G401 (cell line): ENCODE data around the gene OAT. TPM values are rescaled to one million over a fixed set of nuclear protein-coding genes. Genes with fewer than 3 reads are reported as not detected.

Source experiments
- total RNA-seq: library from RNA; depleted of rRNA; stranded (reverse); fragments of >200 nt; shearing (Covaris generic); gene quantifications from 2 replicates; pipeline ENCODE4 v1.2.3, GENCODE V29; 2014; rRNA removed

Gene OAT
- total RNA-seq, 1 experiment from 2014 or later = 244 TPM

Other genes starting within 250 kb of the OAT start
- gene NKX1-2, start 31.1 kb upstream of the OAT start, total RNA-seq = 0.06 and 0.68 TPM in 2 replicates
- 9.1 and 17.3 TPM in 2 replicates for gene LHPP, start 42.9 kb upstream of the OAT start, total RNA-seq